Loucy (cell line): ENCODE measurements around the gene ELOA.
A peak's percentile ranks its signal among the peaks of the same experiment; 100 is the strongest.

ENCODE experiments used
- H2AFZ ChIP-seq: fragments of 200-600 bp; sonication (generic); 2 replicates; pipeline ENCODE4 v1.6.0; 2016; ENCODE audit warnings: antibody characterized with exemption, mild to moderate bottlenecking, low read length, moderate library complexity
- H3F3A ChIP-seq: fragments of 200-600 bp; 2 replicates; pipeline ENCODE4 v1.6.0; 2016; ENCODE audit warnings: antibody characterized with exemption, low read depth, mild to moderate bottlenecking
- H3K27me3 ChIP-seq: fragments of 200-600 bp; sonication (generic); 2 replicates; pipeline ENCODE4 v1.6.1; 2014; ENCODE audit warnings: low read length, mild to moderate bottlenecking; ENCODE audit not compliant: insufficient read depth, poor library complexity, severe bottlenecking
- H3K36me3 ChIP-seq: fragments of 200-600 bp; sonication (generic); 2 replicates; pipeline ENCODE4 v1.6.1; 2016; ENCODE audit warnings: low read length; ENCODE audit not compliant: insufficient read depth
- H3K4me1 ChIP-seq: fragments of 200-600 bp; sonication (generic); 2 replicates; pipeline ENCODE4 v1.5.1; 2014; ENCODE audit warnings: low read length, mild to moderate bottlenecking; ENCODE audit not compliant: insufficient read depth, poor library complexity, severe bottlenecking
- H3K4me2 ChIP-seq: fragments of 200-600 bp; sonication (generic); 2 replicates; pipeline ENCODE4 v1.6.0; 2014; ENCODE audit warnings: antibody characterized with exemption, low read length, low read depth, mild to moderate bottlenecking; ENCODE audit not compliant: poor library complexity, severe bottlenecking
- H3K4me3 ChIP-seq: fragments of 200-600 bp; sonication (generic); 2 replicates; pipeline ENCODE4 v1.5.1; 2014; ENCODE audit warnings: low read length, mild to moderate bottlenecking, mixed read lengths; ENCODE audit not compliant: poor library complexity, severe bottlenecking
- H3K79me2 ChIP-seq: fragments of 200-600 bp; sonication (generic); 2 replicates; pipeline ENCODE4 v1.6.1; 2014; ENCODE audit warnings: low read length; ENCODE audit not compliant: insufficient read depth
- H3K9ac ChIP-seq: fragments of 200-600 bp; sonication (generic); 2 replicates; pipeline ENCODE4 v1.6.0; 2014; ENCODE audit warnings: mild to moderate bottlenecking, low read depth, low read length, moderate library complexity; ENCODE audit not compliant: poor library complexity, severe bottlenecking
- H3K9me2 ChIP-seq: fragments of 200-600 bp; sonication (generic); replicated peaks from 2 replicates; pipeline ENCODE4 v1.6.1; 2016; ENCODE audit warnings: low read depth, low read length, mixed read lengths
- H3K9me3 ChIP-seq: fragments of 200-600 bp; sonication (generic); 2 replicates; pipeline ENCODE4 v1.6.1; 2014; ENCODE audit warnings: mild to moderate bottlenecking, antibody characterized with exemption, low read length, low read depth; ENCODE audit not compliant: insufficient read depth
- H4K20me1 ChIP-seq: fragments of 200-600 bp; sonication (generic); 2 replicates; pipeline ENCODE4 v1.6.0; 2014; ENCODE audit warnings: antibody characterized with exemption, low read length, mild to moderate bottlenecking; ENCODE audit not compliant: insufficient read depth, poor library complexity, severe bottlenecking
- CTCF ChIP-seq: fragments of 200-600 bp; sonication (generic); conservative IDR thresholded peaks from 2 replicates; pipeline ENCODE4 v1.5.1; 2014; ENCODE audit warnings: mild to moderate bottlenecking, antibody characterized with exemption, low read length
- EZH2phosphoT487 ChIP-seq: fragments of 200-600 bp; IDR thresholded peaks from 2 replicates; pipeline ENCODE4 v1.6.1; 2018; ENCODE audit warnings: antibody characterized with exemption, mild to moderate bottlenecking, moderate library complexity, borderline replicate concordance

Gene ELOA

DNA sequence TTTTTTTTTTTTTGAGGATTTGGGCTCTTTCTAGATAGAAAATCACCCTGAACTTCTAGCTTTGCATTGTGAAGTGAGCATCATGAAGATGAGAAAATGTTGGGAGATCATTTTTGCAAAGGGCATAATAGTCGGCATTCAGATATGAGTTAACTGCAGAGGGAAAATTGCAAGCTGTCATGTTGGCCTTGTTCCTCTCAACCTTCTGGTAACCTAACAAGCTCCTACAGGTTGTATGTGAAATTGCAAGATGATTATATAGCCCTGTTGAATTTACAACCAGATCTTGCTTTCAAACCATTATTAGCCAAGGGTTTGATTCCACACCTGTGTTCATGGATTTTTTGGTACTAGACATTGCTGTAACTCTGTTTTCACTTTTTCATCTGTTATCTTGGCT, 2.2 kb downstream of the ELOA start:
- no peaks in the 10 kb centered on the region for H3K9me3 ChIP-seq
- peaks cover 64% of the 10 kb centered on the region for H3K79me2 ChIP-seq
- H3K4me1 ChIP-seq = peaks cover 40% of the 10 kb centered on the region
- no peaks in the 10 kb centered on the region for H3F3A ChIP-seq
- peak overlapping the region; percentile 97 for H3K4me2 ChIP-seq
- H3K9me2 ChIP-seq = no peaks in the 10 kb centered on the region
- no peaks in the 10 kb centered on the region for H3K27me3 ChIP-seq
- TF ChIP-seq CTCF = peak; percentile 60
- TF ChIP-seq EZH2phosphoT487 = no peak
- peaks cover 59% of the 10 kb centered on the region for H4K20me1 ChIP-seq
- H3K4me3 ChIP-seq = peak overlapping the region; percentile 89
- peak overlapping the region; percentile 86 for H3K9ac ChIP-seq
- peaks cover 12% of the 10 kb centered on the region; the same call in 1 of the 2 replicates for H3K36me3 ChIP-seq
- no peak overlapping the region for H2AFZ ChIP-seq

- H3K79me2 ChIP-seq = peaks cover 74% of the 10 kb centered on the region
- H3K9ac ChIP-seq = no peak overlapping the region
- H3K9me3 ChIP-seq = no peaks in the 10 kb centered on the region
These were observed 4.7 kb downstream of the ELOA start for GRCh38 chr1:23748016-23748415.

DNA sequence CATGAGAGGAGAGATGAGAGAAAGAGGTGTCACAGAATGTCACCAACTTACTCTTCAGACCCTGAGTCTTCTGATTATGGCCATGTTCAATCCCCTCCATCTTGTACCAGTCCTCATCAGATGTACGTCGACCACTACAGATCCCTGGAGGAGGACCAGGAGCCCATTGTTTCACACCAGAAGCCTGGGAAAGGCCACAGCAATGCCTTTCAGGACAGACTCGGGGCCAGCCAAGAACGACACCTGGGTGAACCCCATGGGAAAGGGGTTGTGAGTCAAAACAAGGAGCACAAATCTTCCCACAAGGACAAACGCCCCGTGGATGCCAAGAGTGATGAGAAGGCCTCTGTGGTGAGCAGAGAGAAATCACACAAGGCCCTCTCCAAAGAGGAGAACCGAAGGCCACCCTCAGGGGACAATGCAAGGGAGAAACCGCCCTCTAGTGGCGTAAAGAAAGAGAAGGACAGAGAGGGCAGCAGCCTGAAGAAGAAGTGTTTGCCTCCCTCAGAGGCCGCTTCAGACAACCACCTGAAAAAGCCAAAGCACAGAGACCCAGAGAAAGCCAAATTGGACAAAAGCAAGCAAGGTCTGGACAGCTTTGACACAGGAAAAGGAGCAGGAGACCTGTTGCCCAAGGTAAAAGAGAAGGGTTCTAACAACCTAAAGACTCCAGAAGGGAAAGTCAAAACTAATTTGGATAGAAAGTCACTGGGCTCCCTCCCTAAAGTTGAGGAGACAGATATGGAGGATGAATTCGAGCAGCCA, 8.0 kb downstream of the ELOA start:
- Histone ChIP-seq H2AFZ (no peak overlapping the region), H3F3A (no peaks in the 10 kb centered on the region), H3K9ac (no peak overlapping the region), H3K9me2 (no peaks in the 10 kb centered on the region), H3K4me1 (peaks cover 20% of the 10 kb centered on the region), H3K36me3 (peaks cover 69% of the 10 kb centered on the region), H3K79me2 (peaks cover 46% of the 10 kb centered on the region), H3K9me3 (no peaks in the 10 kb centered on the region), H3K4me3 (no peak overlapping the region), H4K20me1 (peaks cover 47% of the 10 kb centered on the region), H3K27me3 (no peaks in the 10 kb centered on the region), H3K4me2 (no peak overlapping the region)
- TF ChIP-seq EZH2phosphoT487 (no peak), CTCF (peak; percentile 86)

More at GRCh38 chr1:23748016-23748415, 4.7 kb downstream of the ELOA start:
- Histone ChIP-seq H3K9me2 (no peaks in the 10 kb centered on the region), H3K4me2 (peak overlapping the region; percentile 53), H2AFZ (no peak overlapping the region), H3K27me3 (no peaks in the 10 kb centered on the region), H3K4me3 (no peak overlapping the region), H3K36me3 (peaks cover 37% of the 10 kb centered on the region), H4K20me1 (peaks cover 75% of the 10 kb centered on the region), H3K4me1 (peaks cover 35% of the 10 kb centered on the region), H3F3A (no peaks in the 10 kb centered on the region)
- TF ChIP-seq EZH2phosphoT487 = no peak
- no peak for TF ChIP-seq CTCF
